IMR-90 (cell line): ENCODE results near the gene HIVEP3. TPM values are rescaled to one million over a fixed set of nuclear protein-coding genes. Genes with fewer than 3 reads are reported as not detected.

Experiments
- ATAC-seq: fragments of 200-7000 bp; cut with Tn5 transposase; 2 replicates; pipeline ENCODE4 v1.9.1; 2020; ENCODE audit warnings: low read depth, mild to moderate bottlenecking, moderate library complexity
- BruUV-seq: library from RNA; stranded (reverse); fragments of 400-500 nt; replicated peaks from 2 replicates; lab custom pipeline; 2021; lab: Mats Ljungman, UMichigan
- CTCF ChIA-PET: fragments of 300-600 bp; formaldehyde crosslinking; extraction: SDS; loops from one replicate; lab custom pipeline; 2021; ENCODE audit warnings: antibody characterized with exemption; lab: Yijun Ruan, JAX
- POLR2A ChIA-PET: fragments of 300-600 bp; sonication (Branson Sonifier 250); formaldehyde crosslinking; loops from one replicate; lab custom pipeline; 2022; ENCODE audit warnings: antibody characterized with exemption; ENCODE audit not compliant: unreplicated experiment; lab: Charles Lee
- DNase-seq: peaks from one replicate; pipeline ENCODE4 v3.0.0; 2013
- H2AFZ ChIP-seq: replicated peaks from 2 replicates; pipeline ENCODE3; 2013; ENCODE audit warnings: low read length, mild to moderate bottlenecking; ENCODE audit not compliant: poor library complexity
- H2AK5ac ChIP-seq: 2 replicates; pipeline ENCODE4 v1.6.1; 2013; ENCODE audit warnings: low read depth, low read length, inconsistent platforms
- H2AK9ac ChIP-seq: replicated peaks from 2 replicates; pipeline ENCODE3; 2013; ENCODE audit warnings: mild to moderate bottlenecking, low read depth, low read length, moderate library complexity; ENCODE audit not compliant: poor library complexity
- H2BK120ac ChIP-seq: 2 replicates; pipeline ENCODE4 v1.6.1; 2013; ENCODE audit warnings: low read depth, low read length, inconsistent platforms
- H2BK15ac ChIP-seq: 3 replicates; pipeline ENCODE4 v1.6.1; 2013; ENCODE audit warnings: low read depth, low read length, inconsistent platforms
- H2BK20ac ChIP-seq: 2 replicates; pipeline ENCODE4 v1.6.1; 2013; ENCODE audit warnings: low read depth, mild to moderate bottlenecking, inconsistent platforms, low read length, moderate library complexity
- H2BK5ac ChIP-seq: 2 replicates; pipeline ENCODE4 v1.6.1; 2013; ENCODE audit warnings: mild to moderate bottlenecking, low read depth, low read length, inconsistent platforms; ENCODE audit not compliant: poor library complexity, severe bottlenecking
- H3K14ac ChIP-seq: replicated peaks from 2 replicates; pipeline ENCODE4 v1.6.1; 2013; ENCODE audit warnings: low read depth, low read length, inconsistent platforms
- H3K18ac ChIP-seq: 2 replicates; pipeline ENCODE4 v1.6.1; 2013; ENCODE audit warnings: low read depth, low read length, control low read depth
- H3K23ac ChIP-seq: 2 replicates; pipeline ENCODE4 v1.6.1; 2013; ENCODE audit warnings: low read depth, low read length, inconsistent platforms
- H3K27ac ChIP-seq: 2 replicates; pipeline ENCODE4 v1.5.1; 2013; ENCODE audit warnings: mild to moderate bottlenecking, control low read depth, low read length; ENCODE audit not compliant: insufficient read depth
- H3K27me3 ChIP-seq: 2 replicates; pipeline ENCODE4 v1.6.1; 2013; ENCODE audit warnings: low read length; ENCODE audit not compliant: control insufficient read depth, insufficient read depth
- H3K36me3 ChIP-seq: 2 replicates; pipeline ENCODE4 v1.6.1; 2013; ENCODE audit warnings: low read length, mixed read lengths; ENCODE audit not compliant: control insufficient read depth, insufficient read depth
- H3K4ac ChIP-seq: 2 replicates; pipeline ENCODE4 v1.6.1; 2013; ENCODE audit warnings: low read depth, low read length, inconsistent platforms
- H3K4me1 ChIP-seq: 2 replicates; pipeline ENCODE4 v1.6.1; 2013; ENCODE audit warnings: low read length, mixed read lengths; ENCODE audit not compliant: control insufficient read depth, insufficient read depth
- H3K4me2 ChIP-seq: 2 replicates; pipeline ENCODE4 v1.6.1; 2013; ENCODE audit warnings: low read depth, mild to moderate bottlenecking, control low read depth, low read length, moderate library complexity
- H3K4me3 ChIP-seq: 2 replicates; pipeline ENCODE4 v1.5.1; 2013; ENCODE audit warnings: low read depth, mild to moderate bottlenecking, control low read depth, low read length, moderate library complexity; ENCODE audit not compliant: insufficient read depth
- H3K56ac ChIP-seq: 2 replicates; pipeline ENCODE4 v1.6.1; 2013; ENCODE audit warnings: low read length, inconsistent platforms; ENCODE audit not compliant: insufficient read depth; ENCODE audit errors: extremely low read depth
- H3K79me1 ChIP-seq, 2 experiments: 2 replicates each; pipeline ENCODE4 v1.6.1; 2013; ENCODE audit warnings: low read length in 2 of 2, inconsistent platforms in 1 of 2, low read depth in 1 of 2
- H3K9ac ChIP-seq: 2 replicates; pipeline ENCODE4 v1.6.1; 2013; ENCODE audit warnings: low read depth, low read length, control low read depth
- H3K9me1 ChIP-seq: 2 replicates; pipeline ENCODE4 v1.6.1; 2013; ENCODE audit warnings: low read length, inconsistent platforms; ENCODE audit not compliant: insufficient read depth
- H3K9me3 ChIP-seq: 2 replicates; pipeline ENCODE4 v1.6.1; 2013; ENCODE audit warnings: low read length; ENCODE audit not compliant: control insufficient read depth, insufficient read depth
- H4K20me1 ChIP-seq: 2 replicates; pipeline ENCODE4 v1.6.1; 2013; ENCODE audit warnings: low read length, inconsistent platforms; ENCODE audit not compliant: insufficient read depth
- H4K5ac ChIP-seq: 2 replicates; pipeline ENCODE4 v1.6.1; 2013; ENCODE audit warnings: mild to moderate bottlenecking, low read depth, low read length, control low read depth
- H4K8ac ChIP-seq, 2 experiments: 2 replicates each; pipeline ENCODE4 v1.6.1; 2013; ENCODE audit warnings: low read depth in 2 of 2, low read length in 2 of 2, control low read depth in 1 of 2, inconsistent platforms in 1 of 2
- H4K91ac ChIP-seq: 2 replicates; pipeline ENCODE4 v1.6.1; 2013; ENCODE audit warnings: low read depth, low read length, inconsistent platforms; ENCODE audit not compliant: insufficient read depth
- CHD1 ChIP-seq: IDR thresholded peaks from 2 replicates; pipeline ENCODE4 v1.6.1; 2012; ENCODE audit warnings: low read depth, low read length, improper control_type of control experiment
- MAZ ChIP-seq: IDR thresholded peaks from 2 replicates; pipeline ENCODE4 v1.6.1; 2012; ENCODE audit warnings: low read depth, mild to moderate bottlenecking, low read length, improper control_type of control experiment, moderate library complexity, borderline replicate concordance
- MXI1 ChIP-seq: IDR thresholded peaks from 2 replicates; pipeline ENCODE4 v1.6.1; 2012; ENCODE audit warnings: low read depth, mild to moderate bottlenecking, low read length, moderate library complexity, borderline replicate concordance
- POLR2A ChIP-seq: IDR thresholded peaks from 2 replicates; pipeline ENCODE4 v1.6.1; 2012; ENCODE audit warnings: mild to moderate bottlenecking, low read depth, low read length
- WGBS, 2 experiments: methylation state at CpG; one replicate each; pipeline versions ENCODE4 v1.1.5 to v1.1.7; 2013; ENCODE audit warnings: missing lambda C conversion rate in 2 of 2; ENCODE audit not compliant: insufficient read length in 1 of 2; ENCODE audit errors: extremely low coverage in 2 of 2; 5-methylcytosine and 5-hydroxymethylcytosine counted together
- dilution Hi-C: fragments of 300-500 bp; cut with HindIII; formaldehyde crosslinking; loops from one replicate; pipeline ENCODE4 v1.14.3; 2018; ENCODE audit warnings: low sequenced_read_pairs; ENCODE audit not compliant: unreplicated experiment
- in situ Hi-C: fragments of 300-500 bp; cut with MboI; formaldehyde crosslinking; loops from 3 replicates; pipeline ENCODE4 v1.14.3; 2019; ENCODE audit warnings: low sequenced_read_pairs, inconsistent platforms, mixed read lengths
- intact Hi-C: fragments of 100-400 bp; cut with micrococcal nuclease; formaldehyde crosslinking; loops from 2 replicates; pipeline ENCODE4 v1.10.0; 2022
- polyA plus RNA-seq, 3 experiments: library from polyadenylated mRNA; depleted of rRNA; stranded (reverse); fragments of >200 nt; gene quantifications; 2 replicates each; pipeline ENCODE4 v1.2.3, GENCODE V29; 2012; ENCODE audit warnings: low replicate concordance in 1 of 3
- total RNA-seq: library from RNA; depleted of rRNA; stranded (reverse); fragments of >200 nt; gene quantifications from 2 replicates; pipeline ENCODE4 v1.2.3, GENCODE V29; 2012
- TF ChIP-seq, protein P1 (sequence below): conservative IDR thresholded peaks from 2 replicates; pipeline ENCODE4 v1.5.1; 2012; ENCODE audit warnings: mild to moderate bottlenecking, low read depth, low read length, improper control_type of control experiment

The HIVEP3 gene
- total and polyA plus RNA-seq, 2 of the 4 experiments (the other 2 are of a cell fraction): 1.4 to 4.0 TPM

DNA sequence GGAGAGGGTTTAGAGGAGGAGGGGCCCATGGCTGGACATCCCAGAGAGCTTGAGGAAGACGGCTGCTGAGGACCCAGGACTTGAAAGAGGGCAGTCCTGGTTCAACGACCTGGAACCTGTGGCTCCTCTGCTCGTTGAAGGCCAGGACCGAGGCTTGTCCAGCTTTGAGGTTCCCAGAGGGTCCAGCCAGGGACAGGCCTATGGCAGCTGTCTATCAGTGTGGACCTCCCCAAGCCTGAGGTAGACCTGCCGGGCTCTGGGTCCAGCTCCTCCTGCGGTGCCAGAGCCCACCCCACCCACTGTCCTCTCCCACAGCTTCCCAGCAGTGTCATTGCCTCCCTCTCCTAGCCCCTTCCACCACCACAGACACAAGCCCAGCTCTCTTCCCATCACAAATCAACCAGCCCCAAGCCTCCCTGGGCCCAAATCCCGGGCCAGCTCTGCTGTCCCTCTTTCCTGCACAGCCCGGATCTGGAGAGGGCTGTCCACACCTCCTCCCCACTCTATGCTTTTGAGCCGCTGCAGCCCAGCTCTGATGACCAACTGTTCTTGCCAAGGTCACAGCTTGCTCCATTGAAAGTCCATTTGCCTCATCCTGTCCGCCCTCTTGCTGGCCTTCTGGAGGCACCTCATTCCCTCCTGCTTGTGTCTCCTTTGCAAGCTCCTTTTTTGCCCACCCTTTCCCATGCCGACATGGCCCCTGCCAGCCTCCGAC lies 385.5 kb downstream of the HIVEP3 start:
- DNase-seq (no peak), ATAC-seq (no peak)
- Histone ChIP-seq H3K4me1 (peaks cover 8% of the 10 kb centered on the region), H2BK15ac (no peak overlapping the region), H3K9ac (no peak overlapping the region), H2BK20ac (no peak overlapping the region), H2AK9ac (no peak overlapping the region), H2AK5ac (no peak overlapping the region), H3K4me3 (no peak overlapping the region), H3K4me2 (no peak overlapping the region), H4K5ac (no peak overlapping the region), H3K9me3 (no peaks in the 10 kb centered on the region), H3K79me1 (no peaks in the 10 kb centered on the region), H3K27me3 (no peaks in the 10 kb centered on the region; the same call in 1 of the 2 replicates), H3K56ac (no peak overlapping the region), H4K8ac (no peak overlapping the region), H3K4ac (no peak overlapping the region), H4K20me1 (peaks cover 2% of the 10 kb centered on the region; the same call in 1 of the 2 replicates), H3K18ac (no peak overlapping the region), H2AFZ (no peak overlapping the region), H4K91ac (no peak overlapping the region), H3K36me3 (no peaks in the 10 kb centered on the region), H3K14ac (no peak overlapping the region), H3K27ac (no peak overlapping the region), H3K9me1 (peaks cover 9% of the 10 kb centered on the region; the same call in 1 of the 2 replicates), H2BK120ac (no peak overlapping the region), H2BK5ac (no peak overlapping the region), H3K23ac (no peak overlapping the region)
- CTCF ChIA-PET: interaction anchor here (1.1 kb wide), 1 partner anchor 248 kb away, joined by 3 read pairs; no protein-coding TSS in a partner anchor
- dilution Hi-C loops: no loop called here
- WGBS, 2 experiments: 82% methylated on average over 10 of the region's 12 CpGs; no CpG with 5 or more reads in 1 of the 2 experiments
- BruUV-seq: no TSS peak
- intact Hi-C loops: no loop called here
- in situ Hi-C loops: no loop called here
- POLR2A ChIA-PET: interaction anchor here (0.9 kb wide), 1 partner anchor 25 kb away, joined by 3 read pairs; no protein-coding TSS in a partner anchor
- TF ChIP-seq CHD1 (no peak), MAZ (no peak), POLR2A (no peak), MXI1 (no peak)
- TF ChIP-seq, protein P1, sequence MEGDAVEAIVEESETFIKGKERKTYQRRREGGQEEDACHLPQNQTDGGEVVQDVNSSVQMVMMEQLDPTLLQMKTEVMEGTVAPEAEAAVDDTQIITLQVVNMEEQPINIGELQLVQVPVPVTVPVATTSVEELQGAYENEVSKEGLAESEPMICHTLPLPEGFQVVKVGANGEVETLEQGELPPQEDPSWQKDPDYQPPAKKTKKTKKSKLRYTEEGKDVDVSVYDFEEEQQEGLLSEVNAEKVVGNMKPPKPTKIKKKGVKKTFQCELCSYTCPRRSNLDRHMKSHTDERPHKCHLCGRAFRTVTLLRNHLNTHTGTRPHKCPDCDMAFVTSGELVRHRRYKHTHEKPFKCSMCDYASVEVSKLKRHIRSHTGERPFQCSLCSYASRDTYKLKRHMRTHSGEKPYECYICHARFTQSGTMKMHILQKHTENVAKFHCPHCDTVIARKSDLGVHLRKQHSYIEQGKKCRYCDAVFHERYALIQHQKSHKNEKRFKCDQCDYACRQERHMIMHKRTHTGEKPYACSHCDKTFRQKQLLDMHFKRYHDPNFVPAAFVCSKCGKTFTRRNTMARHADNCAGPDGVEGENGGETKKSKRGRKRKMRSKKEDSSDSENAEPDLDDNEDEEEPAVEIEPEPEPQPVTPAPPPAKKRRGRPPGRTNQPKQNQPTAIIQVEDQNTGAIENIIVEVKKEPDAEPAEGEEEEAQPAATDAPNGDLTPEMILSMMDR: no peak
